Glutamatergic neuron (in vitro differentiated cells): ENCODE data around the gene HMGXB4. TPM values are rescaled to one million over a fixed set of nuclear protein-coding genes. Genes with fewer than 3 reads are reported as not detected.

ENCODE experiments used
- DNase-seq: peaks from one replicate; pipeline ENCODE4 v3.0.0; 2022
- H3K27ac Mint-ChIP-seq: one replicate; pipeline ENCODE4 v1.8.0; 2020; ENCODE audit warnings: mild to moderate bottlenecking, mixed read lengths, inconsistent platforms; ENCODE audit not compliant: unreplicated experiment
- H3K27me3 Mint-ChIP-seq: one replicate; pipeline ENCODE4 v1.8.0; 2020; ENCODE audit warnings: mild to moderate bottlenecking, moderate library complexity, mixed read lengths, inconsistent platforms; ENCODE audit not compliant: unreplicated experiment
- H3K36me3 Mint-ChIP-seq: one replicate; pipeline ENCODE4 v1.8.0; 2020; ENCODE audit warnings: mild to moderate bottlenecking, mixed read lengths, inconsistent platforms; ENCODE audit not compliant: unreplicated experiment
- H3K4me1 Mint-ChIP-seq: one replicate; pipeline ENCODE4 v1.8.0; 2020; ENCODE audit warnings: mild to moderate bottlenecking, low read depth, mixed read lengths, inconsistent platforms; ENCODE audit not compliant: unreplicated experiment
- H3K4me3 Mint-ChIP-seq: one replicate; pipeline ENCODE4 v1.8.0; 2020; ENCODE audit warnings: mild to moderate bottlenecking, mixed read lengths, inconsistent platforms; ENCODE audit not compliant: unreplicated experiment
- H3K9me3 Mint-ChIP-seq: one replicate; pipeline ENCODE4 v1.8.0; 2020; ENCODE audit warnings: mild to moderate bottlenecking, moderate library complexity, mixed read lengths, inconsistent platforms; ENCODE audit not compliant: unreplicated experiment
- CTCF ChIP-seq: fragments of 200-600 bp; sonication (generic); IDR thresholded peaks from one replicate; pipeline ENCODE4 v1.5.0; 2021; ENCODE audit not compliant: partially characterized antibody, unreplicated experiment
- total RNA-seq: library from RNA; stranded (reverse); fragmentation: NEBNext Ultra II Directional; extraction: Animal tissue kit (Norgen Biotek cat#: 25700); gene quantifications from one replicate; pipeline ENCODE4 v1.2.1, GENCODE V29; 2021; ENCODE audit not compliant: unreplicated experiment

Gene HMGXB4
- total RNA-seq, 1 donor from 2014 or later: 14.4 TPM

- Mint-ChIP-seq H3K9me3 (no peaks in the 10 kb centered on the region), H3K4me3 (no peak overlapping the region), H3K36me3 (no peaks in the 10 kb centered on the region), H3K27me3 (peaks cover 2% of the 10 kb centered on the region), H3K27ac (no peak overlapping the region), H3K4me1 (no peaks in the 10 kb centered on the region)
- TF ChIP-seq CTCF: no peak
- no peak for DNase-seq
Measured at GRCh38 chr22:35330258-35330861, 73.1 kb downstream of the HMGXB4 start.

GRCh38 chr22:35332278-35332677 is 75.0 kb downstream of the HMGXB4 start:
- no peak for DNase-seq
- H3K36me3 Mint-ChIP-seq: no peaks in the 10 kb centered on the region
- no peak for TF ChIP-seq CTCF
- no peak overlapping the region for H3K27ac Mint-ChIP-seq
- H3K4me3 Mint-ChIP-seq: no peak overlapping the region
- H3K27me3 Mint-ChIP-seq: peaks cover 2% of the 10 kb centered on the region
- peaks cover 2% of the 10 kb centered on the region for H3K4me1 Mint-ChIP-seq
- H3K9me3 Mint-ChIP-seq: no peaks in the 10 kb centered on the region

GRCh38 chr22:35333220-35333619 is 75.9 kb downstream of the HMGXB4 start:
- no peak overlapping the region for H3K4me3 Mint-ChIP-seq
- H3K36me3 Mint-ChIP-seq: no peaks in the 10 kb centered on the region
- H3K4me1 Mint-ChIP-seq: peaks cover 2% of the 10 kb centered on the region
- H3K9me3 Mint-ChIP-seq: no peaks in the 10 kb centered on the region
- no peak for TF ChIP-seq CTCF
- DNase-seq: no peak
- H3K27me3 Mint-ChIP-seq: peaks cover 2% of the 10 kb centered on the region
- H3K27ac Mint-ChIP-seq: no peak overlapping the region

GRCh38 chr22:35334004-35334403 is 76.7 kb downstream of the HMGXB4 start:
- no peak for TF ChIP-seq CTCF
- Mint-ChIP-seq H3K4me3 (no peak overlapping the region), H3K27me3 (peaks cover 2% of the 10 kb centered on the region), H3K36me3 (no peaks in the 10 kb centered on the region), H3K9me3 (no peaks in the 10 kb centered on the region), H3K27ac (no peak overlapping the region), H3K4me1 (peaks cover 2% of the 10 kb centered on the region)
- DNase-seq: no peak

GRCh38 chr22:35335468-35335867 is 78.2 kb downstream of the HMGXB4 start:
- H3K9me3 Mint-ChIP-seq: no peaks in the 10 kb centered on the region
- H3K36me3 Mint-ChIP-seq: no peaks in the 10 kb centered on the region
- no peak for TF ChIP-seq CTCF
- no peak overlapping the region for H3K4me3 Mint-ChIP-seq
- H3K27me3 Mint-ChIP-seq: peaks cover 2% of the 10 kb centered on the region
- DNase-seq: no peak
- peaks cover 2% of the 10 kb centered on the region for H3K4me1 Mint-ChIP-seq
- H3K27ac Mint-ChIP-seq: no peak overlapping the region
